IPS-15b (cell line): Measurements from ENCODE around the gene RBM18.

Experiments used
- H3K27me3 ChIP-seq: one replicate; pipeline ENCODE4 v1.6.1; 2013; ENCODE audit warnings: low read length; ENCODE audit not compliant: control insufficient read depth, insufficient read depth
- H3K36me3 ChIP-seq: one replicate; pipeline ENCODE4 v1.6.1; 2013; ENCODE audit warnings: low read length; ENCODE audit not compliant: control insufficient read depth, insufficient read depth
- H3K4me1 ChIP-seq: one replicate; pipeline ENCODE4 v1.6.1; 2013; ENCODE audit warnings: mild to moderate bottlenecking, low read length; ENCODE audit not compliant: control insufficient read depth, insufficient read depth
- H3K4me3 ChIP-seq: one replicate; pipeline ENCODE4 v1.5.1; 2013; ENCODE audit warnings: low read depth, low read length
- H3K9ac ChIP-seq: one replicate; pipeline ENCODE4 v1.6.1; 2013; ENCODE audit warnings: low read depth, mild to moderate bottlenecking, low read length
- H3K9me3 ChIP-seq: one replicate; pipeline ENCODE4 v1.6.1; 2013; ENCODE audit warnings: mild to moderate bottlenecking, low read length; ENCODE audit not compliant: control insufficient read depth, insufficient read depth

RBM18 gene, protein sequence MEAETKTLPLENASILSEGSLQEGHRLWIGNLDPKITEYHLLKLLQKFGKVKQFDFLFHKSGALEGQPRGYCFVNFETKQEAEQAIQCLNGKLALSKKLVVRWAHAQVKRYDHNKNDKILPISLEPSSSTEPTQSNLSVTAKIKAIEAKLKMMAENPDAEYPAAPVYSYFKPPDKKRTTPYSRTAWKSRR

DNA sequence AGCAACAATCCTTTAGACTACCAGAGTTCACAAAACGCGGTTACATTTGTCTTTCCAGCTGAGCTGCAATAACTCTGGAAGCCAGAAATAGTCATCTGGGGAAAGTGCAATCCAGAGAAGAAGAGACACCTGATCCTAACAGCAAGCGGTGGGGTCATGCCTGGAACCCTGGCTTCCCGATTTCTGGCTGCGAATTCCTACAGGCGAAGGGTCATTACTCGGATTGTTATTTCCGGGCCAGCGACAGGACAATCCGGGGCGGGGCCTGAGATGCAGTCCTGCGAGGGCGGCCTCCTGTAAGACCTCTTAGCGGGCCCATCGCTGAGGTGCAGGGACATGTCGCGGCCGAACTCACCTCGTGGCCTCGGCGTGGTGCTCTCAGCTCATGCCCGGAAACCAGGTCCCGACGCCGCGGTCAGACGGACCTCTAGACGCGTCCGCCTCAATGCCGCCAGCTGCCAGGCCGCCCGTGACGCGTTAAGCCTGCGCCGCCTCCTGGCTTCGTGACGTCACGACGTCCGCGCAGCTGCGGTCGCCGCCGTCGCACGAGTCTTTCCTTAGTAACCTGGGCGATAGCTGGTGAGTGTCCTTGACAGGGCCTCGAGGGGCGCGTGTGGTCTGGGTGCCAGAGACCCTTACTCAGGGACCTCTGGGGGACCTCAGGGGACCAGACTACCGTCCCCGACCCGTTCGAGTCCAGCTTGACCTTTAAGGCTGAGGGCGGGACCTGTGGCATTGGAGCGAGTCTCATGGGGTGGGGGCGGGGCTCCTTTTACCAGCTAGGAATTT lies at the start of gene RBM18, which contains the start of gene MRRF:
Gene RBM18, minus strand, starts transcription at position 481 of the 789 bp plus-strand sequence. CDS start 3,348 bp downstream, outside the sequence.
Gene MRRF, plus strand, starts transcription at position 523 of the 789 bp plus-strand sequence. CDS start 6,010 bp downstream, outside the sequence.
- Histone ChIP-seq H3K27me3 (no peaks in the 10 kb centered on the region), H3K36me3 (no peaks in the 10 kb centered on the region), H3K4me3 (peak within 1 kb of the TSS; percentile 93), H3K9me3 (no peaks in the 10 kb centered on the region), H3K4me1 (peaks cover 7% of the 10 kb centered on the region), H3K9ac (peak within 1 kb of the TSS; percentile 71)

DNA sequence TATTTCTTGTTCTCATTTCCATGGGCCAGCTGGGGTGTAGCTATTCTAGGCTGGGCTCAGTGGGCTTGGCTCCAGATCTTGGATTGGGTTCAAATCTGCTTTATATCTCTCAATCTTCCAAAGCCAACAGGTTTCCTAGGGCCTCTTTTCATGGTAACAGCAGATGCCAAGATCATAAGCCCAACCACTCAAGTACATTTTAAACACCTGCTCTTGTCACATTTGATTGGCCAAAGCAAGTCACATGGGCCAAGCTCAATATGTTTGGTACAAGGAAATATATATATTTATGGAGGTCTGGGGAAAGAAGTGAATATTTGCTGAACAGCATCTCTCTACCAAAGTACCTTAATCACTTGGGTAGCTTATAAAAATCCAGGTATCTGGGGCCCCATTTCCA lies 49.5 kb upstream of the RBM18 start:
- Histone ChIP-seq H3K4me1 (no peaks in the 10 kb centered on the region), H3K9me3 (no peaks in the 10 kb centered on the region), H3K9ac (no peak overlapping the region), H3K27me3 (no peaks in the 10 kb centered on the region), H3K36me3 (peaks cover 11% of the 10 kb centered on the region), H3K4me3 (no peak overlapping the region)

DNA sequence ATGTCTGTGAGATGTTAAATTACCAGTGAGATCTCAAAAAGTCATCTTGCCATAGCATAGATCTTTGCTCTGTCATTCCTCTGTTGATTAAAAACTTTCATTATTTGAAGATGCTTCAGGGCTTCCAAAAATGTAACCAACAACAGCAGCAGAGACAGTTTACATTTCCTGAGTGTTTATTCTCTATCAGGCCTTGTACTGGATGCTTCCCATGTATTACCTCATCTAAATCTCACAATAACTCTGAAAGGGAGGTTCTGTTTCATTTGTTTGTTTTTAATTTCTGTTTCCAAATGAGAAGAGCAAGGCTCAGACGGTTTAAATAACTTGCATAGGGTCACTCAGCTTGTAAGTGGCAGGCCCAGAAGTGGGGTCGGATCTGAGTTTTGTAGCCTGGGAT lies 45.2 kb upstream of the RBM18 start:
- no peaks in the 10 kb centered on the region for H3K4me1 ChIP-seq
- no peaks in the 10 kb centered on the region for H3K9me3 ChIP-seq
- H3K9ac ChIP-seq: no peak overlapping the region
- H3K36me3 ChIP-seq: peaks cover 3% of the 10 kb centered on the region
- no peaks in the 10 kb centered on the region for H3K27me3 ChIP-seq
- no peak overlapping the region for H3K4me3 ChIP-seq

DNA sequence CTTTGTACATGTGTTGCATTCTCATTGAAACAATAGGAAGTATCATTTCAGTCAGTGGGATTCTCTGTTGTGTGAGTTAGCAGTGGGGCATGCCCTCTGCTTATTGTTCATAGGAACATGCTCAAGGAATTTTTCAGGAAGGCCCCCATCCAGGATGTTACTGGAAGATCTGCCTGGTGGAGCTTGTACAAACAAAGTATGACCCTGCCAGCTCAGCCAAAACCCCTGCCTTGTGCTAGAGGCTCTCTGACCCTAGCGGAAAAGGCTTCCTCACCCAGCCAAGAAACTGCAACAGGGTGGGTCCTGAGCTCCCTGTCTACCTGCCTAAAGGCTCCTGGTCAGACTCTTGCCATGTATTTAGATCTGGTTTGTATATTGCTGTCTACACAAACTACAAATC lies 43.3 kb upstream of the RBM18 start:
- H3K36me3 ChIP-seq: no peaks in the 10 kb centered on the region
- no peaks in the 10 kb centered on the region for H3K4me1 ChIP-seq
- H3K9ac ChIP-seq: no peak overlapping the region
- H3K4me3 ChIP-seq: no peak overlapping the region
- no peaks in the 10 kb centered on the region for H3K9me3 ChIP-seq
- no peaks in the 10 kb centered on the region for H3K27me3 ChIP-seq

DNA sequence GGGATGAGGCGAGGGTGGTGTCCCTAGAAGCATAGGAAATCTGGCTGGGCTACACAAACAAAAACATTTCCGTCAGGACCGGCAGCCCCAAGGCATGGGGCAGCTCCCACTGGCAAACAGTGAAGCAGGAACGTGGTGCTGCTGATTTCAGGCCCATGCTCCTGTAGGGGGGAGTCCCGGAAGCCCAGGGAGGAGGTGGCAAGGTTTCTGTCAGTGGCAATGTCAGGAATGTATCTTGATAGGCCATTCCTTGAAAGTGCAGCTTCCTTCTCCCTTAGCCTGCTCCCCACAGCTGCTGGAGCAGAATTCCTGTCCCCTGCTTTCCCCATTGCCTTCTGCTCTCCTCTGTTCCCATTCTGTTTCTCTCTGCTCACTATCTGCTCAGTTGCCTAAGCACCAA lies 42.4 kb upstream of the RBM18 start:
- no peak overlapping the region for H3K4me3 ChIP-seq
- H3K36me3 ChIP-seq: no peaks in the 10 kb centered on the region
- no peaks in the 10 kb centered on the region for H3K27me3 ChIP-seq
- no peaks in the 10 kb centered on the region for H3K4me1 ChIP-seq
- no peak overlapping the region for H3K9ac ChIP-seq
- H3K9me3 ChIP-seq: no peaks in the 10 kb centered on the region

DNA sequence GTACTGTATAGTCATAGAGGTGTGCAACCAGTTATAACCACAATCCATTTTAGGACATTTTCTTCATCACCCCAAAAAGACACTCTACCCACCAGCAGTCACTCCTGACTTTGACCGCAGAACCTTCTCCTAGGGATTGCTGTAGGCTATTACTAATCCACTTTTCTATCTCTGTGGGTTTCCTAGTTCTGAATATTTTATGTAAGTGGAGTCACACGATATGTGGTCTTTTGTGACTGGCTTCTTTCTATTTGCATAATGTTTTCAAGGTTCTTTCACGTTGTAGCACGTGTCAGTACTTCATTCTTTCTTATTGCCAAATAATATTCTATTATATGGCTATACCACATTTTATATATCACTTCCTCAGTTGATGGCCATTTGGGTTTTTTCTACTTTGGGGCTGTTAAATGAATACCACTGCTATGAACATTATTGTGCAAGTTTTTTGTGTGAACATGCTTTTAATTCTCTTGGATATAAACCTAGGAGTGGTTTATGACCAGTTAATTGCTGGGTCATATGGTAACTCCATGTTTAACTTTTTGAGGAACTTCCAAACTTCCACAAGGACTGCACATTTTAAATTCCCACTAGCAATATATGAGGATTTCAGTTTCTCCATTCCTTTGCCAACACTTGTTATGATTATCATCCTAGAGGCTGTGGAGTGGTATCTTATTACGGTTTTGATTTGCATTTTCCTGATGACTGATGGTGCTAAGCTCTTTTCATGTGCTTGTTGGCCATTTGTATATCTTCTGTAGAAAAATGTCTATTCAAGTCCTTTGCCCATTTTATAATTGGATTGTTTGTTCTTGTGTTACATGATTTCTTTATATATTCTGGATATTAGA lies 37.8 kb upstream of the RBM18 start:
- no peaks in the 10 kb centered on the region for H3K9me3 ChIP-seq

DNA sequence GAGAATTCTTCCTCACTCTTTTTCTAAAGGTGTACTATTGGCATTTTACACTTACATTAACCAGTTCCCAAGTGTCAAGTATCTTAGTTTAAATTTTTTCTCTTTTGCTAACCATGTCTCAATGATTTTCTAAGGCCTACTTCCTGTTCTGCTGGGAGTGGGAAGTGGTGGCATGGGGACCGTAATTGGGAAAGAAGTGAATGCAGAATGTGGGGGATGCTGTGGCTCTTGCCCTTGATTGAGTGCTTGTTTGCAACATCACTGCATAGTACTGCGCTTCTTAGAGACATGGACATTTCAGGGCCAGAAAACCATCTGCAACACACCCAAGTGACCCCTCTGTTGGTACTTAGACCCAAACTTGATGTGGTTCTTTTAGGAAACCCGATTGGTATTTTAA lies 32.9 kb upstream of the RBM18 start:
- no peaks in the 10 kb centered on the region for H3K9me3 ChIP-seq
- H3K4me3 ChIP-seq: no peak overlapping the region
- no peaks in the 10 kb centered on the region for H3K36me3 ChIP-seq
- H3K27me3 ChIP-seq: no peaks in the 10 kb centered on the region
- H3K4me1 ChIP-seq: no peaks in the 10 kb centered on the region
- no peak overlapping the region for H3K9ac ChIP-seq

More for the DNA sequence above, 37.8 kb upstream of the RBM18 start:
- Histone ChIP-seq H3K4me1 (no peaks in the 10 kb centered on the region), H3K36me3 (no peaks in the 10 kb centered on the region), H3K9ac (no peak overlapping the region), H3K27me3 (no peaks in the 10 kb centered on the region), H3K4me3 (no peak overlapping the region)

DNA sequence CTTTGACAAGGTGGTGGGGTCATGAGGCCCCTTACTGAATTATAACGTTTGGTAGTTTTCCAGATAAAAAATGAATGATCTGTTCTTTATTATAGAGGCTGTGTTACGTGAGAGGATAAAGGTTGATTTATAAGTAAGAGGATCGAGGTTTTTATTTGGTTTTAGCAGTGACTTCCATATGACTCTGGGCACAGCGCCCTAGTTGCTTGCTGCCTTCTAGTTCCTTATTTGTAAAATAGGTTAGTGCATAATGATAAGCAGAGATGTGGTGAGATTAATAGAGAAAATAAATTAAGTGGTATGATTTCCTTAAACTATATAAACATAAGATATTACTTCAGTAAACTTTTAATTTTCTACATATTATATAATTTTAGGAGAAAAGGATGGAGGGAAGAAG lies 29.9 kb upstream of the RBM18 start:
- no peaks in the 10 kb centered on the region for H3K9me3 ChIP-seq
- no peaks in the 10 kb centered on the region for H3K4me1 ChIP-seq
- H3K4me3 ChIP-seq: no peak overlapping the region
- no peaks in the 10 kb centered on the region for H3K27me3 ChIP-seq
- no peaks in the 10 kb centered on the region for H3K36me3 ChIP-seq
- H3K9ac ChIP-seq: no peak overlapping the region

DNA sequence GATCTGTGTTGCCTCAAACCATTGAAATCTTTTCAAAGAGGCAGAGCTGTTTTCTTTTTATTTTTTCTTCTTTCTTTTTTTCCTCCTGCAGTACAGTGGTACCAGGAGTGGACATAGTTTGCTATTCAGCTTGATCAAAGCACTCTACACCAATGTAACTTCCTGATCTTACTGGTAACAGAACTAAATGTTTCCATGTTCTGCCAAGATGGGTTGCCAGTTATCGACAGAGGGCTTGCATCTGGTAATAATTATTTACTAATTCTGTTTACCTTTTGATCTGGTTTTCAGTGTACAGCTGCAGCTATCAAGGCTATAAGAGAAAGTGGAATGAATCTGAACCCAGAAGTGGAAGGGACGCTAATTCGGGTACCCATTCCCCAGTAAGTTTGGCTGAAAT lies 26.8 kb upstream of the RBM18 start:
- H3K4me3 ChIP-seq: no peak overlapping the region
- no peaks in the 10 kb centered on the region for H3K36me3 ChIP-seq
- no peak overlapping the region for H3K9ac ChIP-seq
- no peaks in the 10 kb centered on the region for H3K9me3 ChIP-seq
- H3K27me3 ChIP-seq: no peaks in the 10 kb centered on the region
- H3K4me1 ChIP-seq: no peaks in the 10 kb centered on the region

DNA sequence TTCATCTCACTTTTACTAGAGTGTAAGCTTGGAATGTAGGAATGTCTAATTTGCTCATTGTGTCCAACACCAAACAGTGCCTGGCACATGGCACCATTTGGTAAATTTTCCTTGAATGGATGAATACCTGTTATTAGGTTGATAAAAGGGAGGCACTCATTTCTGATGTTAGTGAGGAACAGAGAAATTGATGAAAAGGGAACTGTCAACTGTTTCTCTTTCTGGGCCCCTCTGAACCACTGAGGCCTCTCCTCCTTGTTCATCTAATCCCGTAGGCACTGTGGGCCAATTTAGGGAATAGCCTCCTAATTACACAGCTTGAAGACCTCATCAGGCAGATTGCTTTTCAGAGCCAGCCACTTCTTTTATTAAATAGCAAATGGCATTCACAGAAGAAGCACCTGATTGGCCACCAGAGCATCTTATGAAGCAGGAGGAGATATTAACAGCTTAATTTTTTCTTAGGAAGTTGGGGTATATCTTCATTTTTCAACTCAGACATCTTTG lies 22.6 kb upstream of the RBM18 start:
- Histone ChIP-seq H3K27me3 (no peaks in the 10 kb centered on the region), H3K4me3 (no peak overlapping the region), H3K4me1 (peaks cover 3% of the 10 kb centered on the region), H3K9ac (no peak overlapping the region), H3K36me3 (peaks cover 9% of the 10 kb centered on the region), H3K9me3 (no peaks in the 10 kb centered on the region)

DNA sequence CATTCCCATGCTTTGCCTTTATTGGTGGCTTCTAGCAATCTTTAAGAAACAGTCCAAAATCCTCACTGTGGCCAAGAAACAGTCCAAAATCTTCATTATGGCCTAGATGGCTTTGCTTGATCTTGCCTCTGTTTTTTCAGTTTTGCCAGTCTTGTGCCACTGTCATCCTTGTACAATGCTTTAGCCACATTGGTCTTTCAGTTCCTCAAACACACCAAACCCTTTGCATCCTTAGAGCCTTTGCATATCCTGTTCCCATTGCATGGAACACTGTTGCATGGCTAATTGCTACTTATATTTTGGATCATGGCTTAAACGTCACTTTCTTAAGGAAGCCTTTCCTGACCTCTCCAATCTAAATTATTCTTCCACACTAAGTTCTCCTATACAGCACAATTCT lies 22.1 kb upstream of the RBM18 start:
- no peaks in the 10 kb centered on the region for H3K27me3 ChIP-seq
- peaks cover 3% of the 10 kb centered on the region for H3K4me1 ChIP-seq
- H3K4me3 ChIP-seq: no peak overlapping the region
- no peaks in the 10 kb centered on the region for H3K9me3 ChIP-seq
- peaks cover 9% of the 10 kb centered on the region for H3K36me3 ChIP-seq
- H3K9ac ChIP-seq: no peak overlapping the region
